Activated CD4-positive, alpha-beta T cell treated with anti-CD3 and anti-CD28 coated beads, Interleukin-2, amount 50 U/mL, for 48 hours (primary cell): ENCODE measurements around the gene PLEKHA7.
"Not testable (repeated sequence)": the region's sequence is repeated elsewhere in the genome, so short reads cannot be mapped to it uniquely, and the experiment has no call there.

ENCODE experiments used
- DNase-seq, 2 experiments: peaks; one replicate each; pipeline ENCODE4 v3.0.0-alpha.2; 2020

PLEKHA7 gene

DNA sequence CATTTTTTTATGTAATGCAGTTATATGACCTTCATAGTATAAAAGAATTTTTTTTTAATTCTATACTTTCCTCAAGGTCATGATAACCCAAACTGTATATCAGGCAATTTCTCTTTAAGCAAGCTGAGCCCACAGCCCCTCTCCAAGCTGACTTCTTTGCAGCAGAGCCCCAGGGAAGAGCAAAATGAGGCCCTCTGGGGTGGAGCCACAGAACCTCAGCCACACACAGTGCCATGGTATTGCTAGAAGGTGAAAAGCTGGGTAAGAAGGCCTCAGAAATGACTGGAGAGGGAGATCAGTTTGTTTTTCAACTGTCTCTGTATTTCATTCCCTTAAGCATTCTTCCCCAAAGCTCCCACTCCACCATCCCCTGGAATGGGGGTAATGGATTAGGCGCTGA lies 108.8 kb downstream of the PLEKHA7 start:
- no peak for DNase-seq

DNA sequence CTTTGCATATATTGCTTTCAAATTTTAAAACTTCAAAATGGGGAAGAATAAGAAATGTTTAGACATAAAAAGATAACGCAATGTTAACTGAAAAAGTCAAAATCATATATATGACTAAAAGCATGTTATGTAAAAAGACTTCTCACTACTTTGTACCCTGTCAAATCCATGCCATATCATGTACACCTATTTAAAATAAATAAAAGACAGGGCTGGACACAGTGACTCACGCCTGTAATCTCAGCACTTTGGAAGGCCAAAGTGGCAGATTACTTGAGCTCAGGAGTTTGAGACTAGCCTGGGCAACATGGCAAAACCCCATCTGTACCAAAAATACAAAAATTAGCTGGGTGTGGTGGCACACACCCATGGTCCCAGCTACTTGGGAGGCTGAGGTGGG lies 109.5 kb downstream of the PLEKHA7 start:
- DNase-seq, result not testable (repeated sequence)

DNA sequence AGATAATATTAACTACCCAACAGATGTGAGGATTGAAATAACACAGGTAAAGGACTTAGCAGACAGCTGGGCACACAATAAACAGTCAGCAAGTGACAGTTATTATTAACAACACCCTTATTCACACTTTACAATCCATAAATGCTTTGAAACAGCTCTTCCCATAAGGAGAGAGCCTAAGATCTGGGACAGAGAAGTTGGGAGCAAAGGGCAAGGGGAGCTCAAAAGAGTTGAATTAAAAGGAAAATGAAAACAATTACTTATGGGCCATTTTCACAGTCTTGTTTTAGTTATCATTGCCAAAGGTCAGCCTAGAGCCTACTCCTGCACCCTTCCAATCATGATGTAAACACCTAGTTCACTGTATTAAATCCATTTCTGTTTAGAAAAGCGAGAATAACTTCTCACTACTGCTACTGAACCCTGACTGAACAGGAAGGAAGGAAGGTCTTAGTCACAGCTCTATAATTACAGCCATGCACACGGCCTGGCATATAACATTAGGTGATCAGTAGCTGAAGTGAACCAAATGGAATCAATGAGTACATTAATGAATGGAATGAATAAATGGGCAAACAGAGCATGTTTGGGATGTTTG lies 111.3 kb downstream of the PLEKHA7 start:
- no peak for DNase-seq

DNA sequence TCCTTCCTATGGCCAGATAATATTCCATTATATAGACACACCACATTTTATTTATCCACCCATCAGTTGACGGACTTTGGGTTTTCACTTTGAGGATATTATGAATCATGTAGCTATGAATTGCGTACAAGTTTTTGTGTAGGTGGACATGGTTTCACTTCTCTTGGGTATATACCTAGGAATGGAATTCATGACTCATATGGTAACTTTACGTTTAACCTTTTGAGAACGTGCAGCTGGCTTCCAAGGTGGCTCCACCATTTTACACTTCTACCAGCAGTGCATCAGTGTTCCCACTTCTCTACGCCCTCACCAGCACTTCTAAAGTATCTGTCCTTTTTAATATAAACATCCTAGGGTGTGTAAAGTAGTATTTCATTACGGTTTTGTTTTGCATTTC lies 112.0 kb downstream of the PLEKHA7 start:
- DNase-seq, result peak; percentile 41 to 55

DNA sequence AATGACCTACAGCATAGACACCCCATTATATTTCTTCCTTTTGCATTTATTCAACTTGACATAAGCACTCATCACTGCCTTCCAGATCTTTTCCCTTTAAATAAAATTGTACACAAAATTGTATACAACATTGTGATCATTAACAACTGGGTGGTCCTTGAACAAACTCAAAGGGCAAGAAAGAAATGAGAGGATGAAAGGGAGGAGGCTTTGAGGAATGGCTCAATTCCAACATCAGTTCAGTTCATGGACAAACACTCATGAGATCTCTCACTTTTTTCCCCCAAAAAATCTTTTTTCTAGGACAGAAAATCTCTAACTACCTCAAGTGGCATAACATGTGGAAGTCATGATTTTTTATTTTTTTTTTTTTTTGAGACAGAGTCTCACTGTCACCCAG lies 113.7 kb downstream of the PLEKHA7 start:
- DNase-seq, result no peak

DNA sequence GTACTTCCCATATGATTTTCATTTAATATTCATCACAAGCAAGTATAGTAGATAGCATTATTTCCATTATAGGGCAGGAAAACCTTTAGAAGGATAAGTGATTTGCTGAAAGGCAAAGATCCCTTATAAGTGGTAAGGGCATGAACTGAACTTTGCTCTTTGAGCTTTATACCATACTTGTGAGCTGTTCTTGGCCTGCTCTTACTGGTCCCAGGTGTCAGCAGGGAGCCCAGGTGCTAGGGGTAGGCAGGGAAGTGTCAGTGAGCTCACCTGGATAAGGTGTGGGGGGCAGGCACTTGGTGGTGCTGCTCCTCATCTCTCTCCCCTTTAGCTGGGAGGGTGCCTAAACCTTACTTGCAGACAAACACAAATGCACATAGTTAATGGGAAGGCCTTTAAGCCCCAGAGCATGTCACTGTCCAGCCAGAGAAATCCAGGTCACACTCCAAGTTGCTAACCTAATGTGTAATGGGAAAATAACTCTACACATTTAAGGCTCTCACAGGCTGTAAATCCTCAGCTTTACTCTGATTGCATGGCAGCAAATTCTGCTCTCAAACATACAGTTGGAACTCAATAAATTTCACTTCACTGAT lies 114.4 kb downstream of the PLEKHA7 start:
- no peak for DNase-seq

DNA sequence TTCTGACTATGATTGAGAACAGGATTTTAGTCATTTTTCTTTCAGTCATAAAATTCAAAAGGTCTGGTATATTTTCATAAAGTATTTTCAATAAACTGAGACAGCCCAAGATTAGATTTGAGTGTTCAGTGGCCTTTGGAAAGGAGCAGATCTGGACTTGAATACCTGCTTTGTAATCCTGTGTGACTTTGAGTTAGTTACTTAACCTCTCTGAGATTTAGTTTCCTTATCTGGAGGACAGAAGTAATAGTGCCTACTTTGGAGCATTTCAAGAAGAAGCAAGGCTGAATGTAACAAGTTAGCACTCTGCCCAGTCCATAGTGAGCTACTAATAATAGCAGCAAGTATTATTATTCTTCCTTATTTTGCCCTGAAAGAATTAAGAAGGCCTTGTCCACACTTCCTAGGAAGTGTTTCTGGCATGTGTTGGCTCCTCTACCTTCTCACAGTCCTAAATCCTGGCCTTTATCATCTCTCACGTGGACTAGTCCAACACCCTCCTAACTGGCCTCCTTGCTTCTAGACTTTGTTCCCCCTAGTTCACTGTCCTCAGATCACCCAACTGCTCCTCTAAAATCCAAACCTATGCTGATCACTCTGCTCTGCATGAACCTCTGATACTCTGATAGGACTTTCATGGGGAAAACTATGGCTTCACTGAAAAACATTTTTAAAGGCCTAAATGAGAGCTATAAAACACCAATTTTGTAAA lies 115.8 kb downstream of the PLEKHA7 start:
- DNase-seq, result no peak

DNA sequence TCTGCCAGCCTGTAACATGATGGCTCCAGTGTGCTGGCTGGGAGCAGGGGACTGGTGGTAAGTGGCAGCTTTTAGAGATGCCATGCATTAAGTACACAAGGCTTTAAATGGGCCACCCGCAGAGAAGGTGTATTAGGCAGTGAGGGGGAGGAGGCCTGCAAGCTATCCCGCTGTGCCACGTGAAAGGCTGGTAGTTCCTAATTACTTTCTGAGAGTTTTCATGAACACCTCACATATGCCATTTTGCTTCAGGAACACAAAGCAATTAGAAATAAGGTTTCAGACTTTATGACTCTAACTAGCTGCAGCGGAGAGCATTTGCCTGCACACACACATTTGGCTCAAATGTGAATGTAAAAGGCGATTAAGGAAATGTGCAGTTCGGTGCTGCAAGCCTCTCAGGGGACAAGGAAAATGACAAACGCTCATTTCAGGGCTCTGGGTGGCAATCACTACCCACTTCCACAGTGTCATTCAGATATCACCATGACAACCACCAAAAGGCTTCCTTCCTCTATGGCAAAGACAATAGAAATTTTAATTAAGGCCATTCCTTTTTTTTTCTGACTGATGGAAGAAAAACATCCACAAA lies 116.6 kb downstream of the PLEKHA7 start:
- DNase-seq, result no peak

DNA sequence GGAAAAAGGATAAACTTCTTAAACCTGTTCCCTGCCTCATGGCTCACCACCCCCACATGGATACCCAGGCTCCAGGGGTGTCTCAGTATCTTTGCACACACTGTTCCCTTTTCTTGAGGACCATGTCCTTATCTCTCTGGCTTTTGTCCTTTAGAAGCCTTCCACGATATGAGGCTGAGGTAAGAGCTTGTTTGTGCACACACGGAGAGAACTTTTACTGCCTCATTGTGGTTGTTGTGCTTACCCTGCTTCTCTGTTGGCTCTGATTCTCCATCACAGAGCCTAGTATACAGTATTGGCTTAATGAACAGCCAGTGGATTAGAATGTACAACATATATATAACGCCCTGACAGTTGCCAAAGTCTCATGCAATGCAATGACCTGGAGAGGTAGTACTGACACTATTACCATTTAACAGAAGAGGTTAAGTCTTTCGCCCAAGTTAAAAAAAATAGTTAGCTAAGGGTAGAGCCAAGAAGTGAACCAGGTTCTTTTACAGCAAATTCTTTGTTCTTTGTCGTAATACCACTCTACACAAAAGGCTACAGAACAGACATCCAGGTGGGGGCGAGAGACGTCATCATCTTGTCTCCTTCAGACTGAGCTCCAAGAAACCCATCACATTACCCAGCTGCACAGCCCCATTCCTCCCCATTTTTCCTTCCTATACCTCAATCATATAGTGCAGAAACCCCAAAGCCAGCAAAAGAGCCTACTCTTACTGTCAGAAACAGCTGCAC lies 117.3 kb downstream of the PLEKHA7 start:
- DNase-seq, result no peak

DNA sequence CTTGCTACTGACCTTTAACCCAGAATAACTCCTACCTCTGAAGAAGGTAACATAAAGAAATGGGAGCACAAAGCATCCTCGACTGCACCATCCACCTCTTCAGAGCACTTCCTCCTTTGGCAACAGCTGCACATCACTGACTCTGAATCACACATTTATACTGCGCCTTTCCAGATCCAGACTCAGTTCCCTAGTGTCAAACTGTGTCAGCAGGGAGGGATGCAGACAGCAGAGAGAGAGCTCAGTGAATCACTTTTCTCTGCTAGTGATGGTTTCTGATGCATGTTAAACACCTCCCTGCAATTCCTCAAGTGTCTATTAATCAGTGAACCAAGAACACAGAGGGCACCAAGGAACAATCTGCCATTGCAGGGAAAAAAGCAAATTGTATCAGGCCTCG lies 118.9 kb downstream of the PLEKHA7 start:
- DNase-seq, result no peak

DNA sequence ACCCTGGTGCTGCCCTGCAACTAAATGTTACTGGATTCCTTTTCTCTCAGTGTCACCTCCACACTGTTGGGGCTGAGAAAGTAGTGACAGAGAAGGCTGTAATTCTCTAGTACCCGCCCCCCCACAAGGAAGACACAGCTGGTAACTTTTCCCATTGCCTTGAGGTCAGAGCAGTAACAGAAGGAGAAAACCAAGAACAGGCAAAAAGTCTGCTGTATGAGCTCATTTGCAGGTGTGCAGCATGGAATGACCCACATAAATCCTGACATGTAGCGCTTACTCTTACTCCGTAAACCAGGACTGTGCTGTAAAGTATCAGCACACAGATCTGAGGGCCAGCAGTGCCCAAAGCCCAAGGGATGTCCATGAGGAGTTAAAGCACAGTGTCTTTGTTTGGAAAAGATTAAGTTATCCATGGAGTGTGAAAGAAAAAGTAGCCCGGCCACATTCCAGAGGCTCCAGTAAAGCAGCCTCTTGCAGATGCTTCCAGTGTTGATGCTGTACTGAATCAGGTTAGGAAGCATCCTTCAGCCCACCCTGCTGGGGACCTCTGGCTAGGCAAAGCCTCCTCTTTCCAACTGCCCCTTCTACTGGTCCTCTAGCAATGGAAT lies 120.7 kb downstream of the PLEKHA7 start:
- no peak for DNase-seq

DNA sequence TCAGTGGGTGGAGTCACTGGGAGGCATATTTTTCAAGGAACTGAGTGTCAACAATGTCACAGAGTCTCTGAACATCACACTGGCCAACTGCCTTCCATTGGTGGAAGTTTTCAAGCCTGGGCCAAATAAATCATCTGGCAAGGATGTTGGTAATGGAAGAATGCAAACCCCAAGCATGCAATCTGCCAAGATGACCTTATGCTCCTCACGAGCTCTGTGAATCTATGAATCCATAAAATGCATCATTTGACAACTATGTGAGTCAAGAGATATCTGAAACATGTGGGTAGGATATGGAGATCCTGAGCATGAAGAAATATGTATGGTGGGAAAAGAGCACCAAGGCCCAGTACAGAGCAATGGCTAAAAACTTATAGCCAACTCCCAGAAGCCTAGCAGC lies 122.2 kb downstream of the PLEKHA7 start:
- no peak for DNase-seq

DNA sequence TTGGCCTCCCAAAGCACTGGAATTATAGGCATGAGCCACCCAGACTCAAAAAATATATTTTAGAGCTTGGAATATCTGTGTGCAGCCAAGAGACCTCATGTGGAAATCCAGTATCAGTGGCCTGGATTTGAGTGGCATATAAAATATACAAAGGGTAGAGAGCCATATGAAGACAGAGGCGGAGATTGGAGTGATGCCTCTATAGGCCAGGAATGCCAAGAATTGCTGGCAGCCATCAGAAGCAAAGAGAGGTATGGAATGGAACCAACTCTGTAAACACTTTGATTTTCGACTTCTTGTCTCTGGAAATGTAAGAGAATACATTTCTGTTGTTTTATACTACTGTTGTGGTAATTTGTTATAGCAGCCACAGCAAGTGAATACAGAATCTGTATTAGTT lies 123.0 kb downstream of the PLEKHA7 start:
- no peak for DNase-seq

DNA sequence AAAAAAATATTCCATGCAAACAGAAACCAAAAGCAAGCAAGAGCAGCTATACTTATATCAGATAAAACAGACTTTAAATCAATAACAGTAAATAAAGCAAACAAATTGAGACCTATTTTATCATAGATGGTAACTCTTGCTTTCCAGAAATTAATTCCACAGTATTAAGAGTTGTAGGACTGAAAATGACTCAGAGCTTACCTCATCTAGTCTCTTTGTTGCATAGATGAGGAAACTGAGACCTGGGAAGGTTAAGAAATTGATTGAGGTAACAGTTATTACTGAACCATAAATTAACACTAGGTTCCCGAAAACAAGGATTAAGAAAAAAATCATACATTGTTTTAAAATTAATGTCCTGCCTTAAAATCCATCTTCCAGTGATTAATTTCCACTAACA lies 123.8 kb downstream of the PLEKHA7 start:
- DNase-seq, result no peak

DNA sequence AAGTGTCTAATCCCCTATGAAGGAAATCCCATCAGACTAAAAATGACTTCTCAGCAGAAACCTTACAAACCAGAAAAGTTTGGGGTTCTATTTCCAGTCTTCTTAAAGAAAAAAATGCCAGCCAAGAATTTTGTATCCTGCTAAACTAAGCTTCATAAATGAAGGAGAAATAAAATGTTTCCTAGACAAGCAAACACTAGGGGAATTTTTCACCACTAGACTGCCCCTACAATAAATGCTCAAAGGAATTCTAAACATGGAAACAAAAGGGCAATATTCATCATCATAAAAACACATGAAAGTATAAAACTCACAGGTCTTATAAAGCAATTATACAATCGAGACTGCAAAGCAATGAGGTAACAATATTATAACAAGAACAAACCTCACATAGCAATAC lies 124.3 kb downstream of the PLEKHA7 start:
- DNase-seq, result no peak

DNA sequence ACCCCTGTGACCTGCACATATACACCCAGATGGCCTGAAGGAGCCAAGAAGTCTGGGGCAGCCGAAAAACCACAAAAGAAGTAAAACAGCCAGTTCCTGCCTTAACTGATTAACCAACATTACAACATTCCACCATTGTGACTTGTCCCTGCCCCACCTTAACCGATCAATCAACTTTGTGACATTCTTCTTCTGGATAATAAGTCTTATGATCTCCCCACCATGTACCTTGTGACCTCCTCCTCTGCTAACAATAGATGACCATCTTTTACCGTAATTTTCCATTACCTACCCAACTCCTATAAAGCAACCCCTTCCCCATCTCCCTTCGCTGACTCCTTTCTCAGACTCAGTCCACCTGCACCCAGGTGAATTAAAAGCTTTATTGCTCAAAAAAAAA lies 125.2 kb downstream of the PLEKHA7 start:
- DNase-seq, result not testable (repeated sequence)

DNA sequence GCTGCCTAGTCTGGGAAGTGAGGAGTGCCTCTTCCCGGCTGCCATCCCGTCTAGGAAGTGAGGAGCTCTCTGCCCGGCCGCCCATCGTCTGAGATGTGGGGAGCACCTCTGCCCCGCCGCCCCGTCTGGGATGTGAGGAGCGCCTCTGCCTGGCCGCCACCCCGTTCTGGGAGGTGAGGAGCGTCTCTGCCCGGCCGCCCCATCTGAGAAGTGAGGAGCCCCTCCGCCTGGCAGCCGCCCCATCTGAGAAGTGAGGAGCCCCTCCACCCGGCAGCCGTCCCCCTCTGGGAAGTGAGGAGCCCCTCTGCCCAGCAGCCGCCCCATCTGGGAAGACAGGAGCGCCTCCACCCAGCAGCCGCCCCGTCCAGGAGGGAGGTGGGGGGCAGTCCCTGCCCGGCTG lies 126.3 kb downstream of the PLEKHA7 start:
- not testable (repeated sequence) for DNase-seq

DNA sequence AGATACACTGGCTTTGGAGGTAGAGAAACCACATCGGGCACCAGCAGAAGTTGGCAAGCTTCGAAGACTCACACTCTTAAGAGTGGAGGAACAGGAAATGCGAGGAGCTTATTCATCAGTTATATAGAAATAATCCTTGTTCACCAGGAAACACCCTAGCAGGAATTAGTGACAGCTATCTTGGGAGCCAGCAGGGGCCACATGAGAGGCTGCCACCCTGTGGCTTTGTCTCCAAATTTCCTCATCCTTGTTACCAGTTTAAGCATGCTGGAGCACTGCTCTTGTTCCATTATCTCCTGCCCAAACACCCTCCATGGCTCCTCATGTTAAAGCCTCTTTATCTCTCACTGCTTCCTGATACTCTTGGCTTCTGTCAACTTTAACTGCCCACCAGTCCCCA lies 131.0 kb downstream of the PLEKHA7 start:
- DNase-seq, result no peak

DNA sequence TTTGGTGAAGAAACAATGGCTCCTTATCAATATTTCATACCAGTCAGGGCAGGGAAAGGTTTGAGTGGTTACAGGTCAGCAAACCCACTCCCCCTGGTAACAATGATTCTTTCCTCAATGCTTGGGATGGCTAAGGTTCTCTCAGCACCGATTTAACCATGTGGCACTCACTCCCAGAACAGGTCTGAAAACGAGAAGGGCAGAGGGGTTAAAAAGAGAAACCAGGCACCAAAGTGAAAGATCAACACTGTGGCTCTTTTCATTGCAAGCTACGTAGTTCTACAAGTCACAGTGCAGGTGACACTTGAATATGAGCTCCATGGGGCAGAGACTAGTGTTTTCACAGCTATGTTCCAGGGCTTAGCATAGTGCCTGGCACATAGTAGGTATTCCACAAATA lies 132.4 kb downstream of the PLEKHA7 start:
- DNase-seq, result no peak

DNA sequence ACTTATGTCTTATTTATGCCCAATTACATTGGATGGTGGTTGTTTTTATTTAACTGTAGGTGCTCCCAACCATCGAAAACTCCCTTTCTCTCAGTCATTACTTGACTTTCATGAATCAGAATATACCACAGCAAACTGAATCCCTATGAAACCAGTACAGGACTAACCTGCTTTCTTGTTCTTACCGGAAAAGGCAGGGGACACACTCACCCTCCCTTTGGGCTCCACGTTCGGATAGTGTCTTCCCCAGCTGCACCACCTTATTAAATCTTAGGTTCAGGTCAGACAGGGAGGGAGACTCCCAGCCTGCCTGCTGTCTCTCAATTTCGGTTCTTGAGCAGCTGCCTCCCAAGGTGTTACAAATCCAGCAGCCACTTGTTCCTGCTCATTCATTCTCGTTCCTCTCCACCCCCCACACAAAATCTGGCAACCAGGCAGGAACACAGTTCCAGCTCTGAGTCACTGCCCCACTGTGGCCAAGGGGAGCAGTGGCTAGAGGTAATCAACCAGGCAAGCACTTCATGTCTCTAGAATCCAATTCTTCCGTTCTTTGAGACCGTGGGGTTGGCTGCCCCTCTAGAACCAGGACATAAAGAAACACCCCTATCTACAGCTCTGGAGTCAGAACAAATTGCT lies 133.0 kb downstream of the PLEKHA7 start:
- DNase-seq, result no peak

DNA sequence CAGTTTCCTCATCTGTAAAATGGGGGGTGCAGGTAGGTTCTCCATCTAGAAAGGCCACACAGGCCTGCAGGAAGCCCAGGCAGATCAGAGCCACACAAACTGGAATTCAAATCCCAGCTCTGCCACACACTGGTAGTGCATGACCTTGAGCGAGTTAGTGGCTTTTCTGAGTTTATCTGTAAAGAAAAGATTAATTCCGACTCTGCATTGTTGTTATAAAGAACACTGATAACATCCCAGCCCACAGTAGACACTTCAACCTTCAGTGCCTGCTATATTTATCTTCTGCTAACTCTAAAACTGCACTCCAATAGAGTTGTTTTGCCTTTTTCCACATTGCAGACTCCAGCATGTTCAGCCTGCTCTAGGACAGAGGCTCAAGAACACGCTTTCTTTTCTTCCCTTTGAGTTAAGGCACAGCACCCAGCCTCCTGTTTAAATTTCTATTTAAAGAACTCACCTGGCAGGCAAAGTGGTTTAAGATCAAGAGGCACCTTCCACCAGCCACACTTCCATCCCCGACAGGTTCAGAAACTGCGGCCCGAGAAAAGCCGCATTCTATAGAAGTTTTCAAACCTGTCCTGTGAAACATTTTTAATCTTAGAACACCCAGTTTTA lies 133.9 kb downstream of the PLEKHA7 start:
- no peak for DNase-seq

DNA sequence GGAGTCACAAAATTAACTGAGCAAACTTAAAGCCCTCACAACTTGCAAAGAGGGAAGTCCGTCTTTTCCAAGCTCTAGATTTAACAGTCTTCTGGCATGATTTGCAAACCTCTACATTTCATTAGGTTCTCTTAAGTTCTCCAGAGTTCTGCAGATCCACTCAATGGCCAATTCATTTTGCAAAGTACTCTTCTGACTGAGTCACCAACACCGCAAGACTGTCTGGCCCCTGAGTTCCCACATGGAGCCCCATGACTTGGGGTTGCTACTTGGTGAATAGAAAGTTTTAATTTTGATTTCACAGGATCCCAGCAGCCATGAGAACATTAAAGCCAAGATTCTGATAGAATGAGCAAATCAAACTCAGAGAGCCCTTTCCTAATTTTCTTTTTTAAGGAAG lies 134.5 kb downstream of the PLEKHA7 start:
- DNase-seq, result no peak
